SK-N-MC (cell line): ENCODE results near the gene CT45A7.
"Not testable (repeated sequence)": the region's sequence is repeated elsewhere in the genome, so short reads cannot be mapped to it uniquely, and the experiment has no call there.

ENCODE experiments used
- EZH2 ChIP-seq: fragments of 200-600 bp; sonication (generic); IDR thresholded peaks from one replicate; pipeline ENCODE4 v1.6.1; 2017; ENCODE audit warnings: antibody characterized with exemption
- POLR2AphosphoS5 ChIP-seq: IDR thresholded peaks from 2 replicates; pipeline ENCODE4 v1.6.1; 2012; ENCODE audit warnings: mild to moderate bottlenecking, low read depth, low read length, borderline replicate concordance

- not testable (repeated sequence) for TF ChIP-seq EZH2, POLR2AphosphoS5
These were observed 17.4 kb upstream of the CT45A7 start, which contains the start of gene CT45A8 for GRCh38 chrX:135854438-135854837.
